Measurements from ENCODE around the gene ZBTB17.

DNA sequence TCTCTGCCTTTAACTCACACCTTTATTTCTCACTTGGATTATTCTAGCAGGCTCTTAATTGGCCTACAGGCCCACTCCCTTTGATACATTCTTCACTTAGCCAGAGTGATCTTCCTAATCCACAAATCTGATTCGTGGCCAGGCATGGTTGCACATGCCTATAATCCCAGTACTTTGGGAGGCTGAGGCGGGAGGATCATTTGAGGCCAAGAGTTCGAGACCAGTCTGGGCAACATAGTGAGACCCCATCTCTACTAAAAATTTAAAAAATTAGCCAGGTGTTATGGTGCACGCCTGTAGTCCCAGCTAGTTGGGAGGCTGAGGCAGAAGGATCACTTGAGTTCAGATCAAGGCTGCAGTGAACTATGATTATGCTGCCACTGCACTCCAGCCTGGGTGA, 2.1 kb downstream of the ZBTB17 start:
- TF ChIP-seq CTCF (IDR thresholded peaks at IDR 0.05; ENCODE audit: low read depth, low read length), result no peak
- TF ChIP-seq POLR2A (IDR thresholded peaks at IDR 0.05; ENCODE audit: extremely low read depth, insufficient read length), result no peak
